GM12891 (cell line): Measurements from ENCODE around the gene OSBP2.

Experiments
- PAX5 ChIP-seq: IDR thresholded peaks from 2 replicates; pipeline ENCODE4 v1.6.1; 2011; ENCODE audit warnings: low read length, moderate library complexity, mild to moderate bottlenecking; ENCODE audit not compliant: insufficient read depth, severe bottlenecking
- POLR2A ChIP-seq: IDR thresholded peaks from 2 replicates; pipeline ENCODE4 v1.6.1; 2011; ENCODE audit warnings: low read depth, low read length, control low read depth
- POLR2AphosphoS5 ChIP-seq: IDR thresholded peaks from 2 replicates; pipeline ENCODE4 v1.6.1; 2011; ENCODE audit warnings: low read depth, low read length, control low read depth
- POU2F2 ChIP-seq: IDR thresholded peaks from 2 replicates; pipeline ENCODE4 v1.6.1; 2011; ENCODE audit warnings: low read depth, mild to moderate bottlenecking, control low read depth, low read length, moderate library complexity
- SPI1 ChIP-seq: IDR thresholded peaks from 2 replicates; pipeline ENCODE4 v1.6.1; 2011; ENCODE audit warnings: low read depth, low read length, control low read depth
- TAF1 ChIP-seq: IDR thresholded peaks from 2 replicates; pipeline ENCODE4 v1.6.1; 2011; ENCODE audit warnings: low read depth, low read length, control low read depth

DNA sequence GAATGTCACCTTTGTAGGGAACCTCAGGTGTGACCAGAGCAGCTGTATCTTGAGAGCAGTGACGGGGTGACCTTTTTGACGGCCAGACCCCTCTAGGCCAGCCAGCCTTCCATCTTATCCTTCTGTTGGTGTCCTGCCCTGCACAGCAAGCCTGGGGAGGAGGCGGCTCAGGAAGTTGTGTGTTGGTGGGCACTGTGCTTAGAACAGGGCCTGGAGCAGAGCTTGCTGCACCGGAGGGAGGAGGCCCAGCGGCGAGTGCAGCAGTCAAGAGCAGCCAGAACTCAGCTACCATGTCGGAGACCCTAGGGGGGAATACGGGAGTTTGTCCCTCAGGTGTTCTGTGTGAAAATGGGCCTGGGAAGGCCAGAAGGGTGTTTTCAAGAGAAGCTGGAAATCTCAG lies 129.4 kb downstream of the OSBP2 start:
- TF ChIP-seq POLR2A (no peak), TAF1 (no peak), SPI1 (no peak), POLR2AphosphoS5 (no peak), PAX5 (no peak), POU2F2 (no peak)
